K562 treated with DMSO at 1 percent for 48 hours (cell line): ENCODE results near the gene ZNF418. TPM values are rescaled to one million over a fixed set of nuclear protein-coding genes. Genes with fewer than 3 reads are reported as not detected.

ENCODE experiments used
- total RNA-seq: library from RNA; unstranded; fragments of 300-600 nt; gene quantifications from 2 replicates; pipeline ENCODE4 v1.2.3, GENCODE V29; 2022; ENCODE audit warnings: low replicate concordance; ENCODE audit errors: extremely low read depth

The ZNF418 gene
- not detected in 2 replicates for total RNA-seq

GRCh38 chr19:57934820-57935665, at the start of gene ZNF418:
Gene ZNF418, minus strand, starts transcription at chr19:57935402. Its CDS starts 1,580 bp downstream, at chr19:57933822.

GRCh38 chr19:57974434-57974833, 39.2 kb upstream of the ZNF418 start, which contains the start of gene C19orf18:
Gene C19orf18, minus strand, starts transcription at chr19:57974534. Its CDS starts 102 bp downstream, at chr19:57974432.

DNA sequence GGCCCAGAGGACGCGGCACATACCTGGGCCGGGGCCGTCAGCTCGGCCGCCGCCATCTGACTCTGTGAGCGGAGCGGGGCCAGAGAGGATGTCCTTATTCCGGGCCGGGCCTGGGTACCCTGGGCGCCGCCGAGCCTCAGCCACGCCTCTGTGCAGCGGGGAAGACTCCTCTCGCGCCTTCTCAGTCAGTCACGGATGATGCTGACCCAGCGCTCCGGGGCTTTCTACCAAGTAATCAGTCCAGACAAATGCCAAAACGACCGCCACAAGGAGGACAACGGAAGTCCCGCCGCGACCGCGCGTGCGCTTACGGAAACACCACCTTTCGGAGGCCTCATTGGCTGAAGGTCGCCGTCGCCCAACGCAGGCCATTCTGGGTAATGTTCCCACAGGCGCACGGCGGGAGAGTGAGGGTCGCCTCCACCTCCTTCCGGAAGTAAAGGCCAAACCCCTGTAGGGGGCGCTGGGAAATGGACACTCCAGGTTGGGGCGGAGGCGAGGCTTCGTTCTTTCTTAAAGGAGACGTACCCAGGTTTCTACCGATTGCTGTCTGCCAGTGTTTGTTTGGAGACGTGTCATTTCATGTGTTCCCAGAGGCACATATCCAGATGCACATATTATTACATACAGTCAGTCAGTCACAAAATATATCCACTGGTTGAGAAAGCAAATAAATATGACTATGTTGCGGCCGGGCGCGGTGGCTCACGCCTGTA, 12.4 kb upstream of the ZNF418 start, which contains the start of gene ZNF256:
Gene ZNF256 (minus strand): TSS at position 288 of the 716 bp plus-strand sequence. CDS start 232 bp downstream, at position 56.

DNA sequence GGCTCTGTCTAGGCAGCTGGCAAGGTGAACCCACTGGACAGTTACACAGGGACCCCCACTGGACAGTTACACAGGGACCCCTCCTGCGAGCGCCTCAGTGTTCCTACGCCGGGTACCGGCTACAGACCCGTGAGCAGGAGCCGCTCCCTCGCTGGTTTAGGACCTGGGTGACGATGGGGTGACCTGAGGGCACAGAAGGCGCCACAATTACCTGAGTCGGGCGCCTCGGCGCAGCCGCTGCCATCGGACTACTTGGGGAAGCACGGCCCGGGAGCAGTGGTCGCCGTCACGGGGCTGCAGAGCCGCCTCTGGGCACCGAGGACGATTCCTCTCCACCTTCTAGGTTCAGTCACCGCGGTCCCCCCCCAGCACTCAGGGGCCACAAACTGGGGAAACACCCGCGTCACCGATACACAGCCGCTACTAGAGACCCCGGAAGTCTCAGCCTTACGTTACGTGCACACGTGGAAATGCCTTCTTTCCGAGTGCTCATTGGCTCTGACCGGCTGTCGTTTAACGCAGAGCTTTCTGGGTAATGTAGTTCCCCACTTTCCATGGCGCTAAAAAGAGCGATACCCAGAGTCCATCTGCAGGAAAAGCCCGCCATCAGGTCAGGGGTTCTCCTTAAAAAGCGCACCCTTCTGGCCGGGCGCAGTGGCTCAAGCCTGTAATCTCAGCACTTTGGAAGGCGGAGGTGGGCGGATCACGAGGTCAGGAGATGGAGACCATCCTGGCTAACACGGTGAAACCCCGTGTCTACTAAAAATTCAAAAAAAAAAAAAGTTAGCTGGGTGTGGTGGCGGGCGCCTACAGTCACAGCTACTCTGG, 18.8 kb downstream of the ZNF418 start, which contains the start of gene ZNF417:
Gene ZNF417 (minus strand): TSS at position 425 of the 828 bp plus-strand sequence. CDS start 181 bp downstream, at position 244.

GRCh38 chr19:57888560-57889231, 46.5 kb downstream of the ZNF418 start, which contains the start of gene ZNF814:
Gene ZNF814, minus strand, starts transcription at chr19:57889037. Its CDS starts 235 bp downstream, at chr19:57888802.

Other genes with a start within 250 kb of the ZNF418 start
- gene ZNF154, start 226.2 kb downstream of the ZNF418 start, total RNA-seq: not detected in 2 replicates
- gene ZNF671, start 207.8 kb downstream of the ZNF418 start, total RNA-seq: not detected in 2 replicates
- not detected in 2 replicates for gene ZNF776, start 188.6 kb downstream of the ZNF418 start, total RNA-seq
- not detected in 2 replicates for gene ZNF586, start 165.7 kb downstream of the ZNF418 start, total RNA-seq
- gene ZNF552, start 120.5 kb downstream of the ZNF418 start, total RNA-seq: not detected in 2 replicates
- not detected in 2 replicates for gene ZNF587B, start 105.1 kb downstream of the ZNF418 start, total RNA-seq
- not detected in 2 replicates for gene ZNF587, start 85.5 kb downstream of the ZNF418 start, total RNA-seq
- gene ZNF814, start 46.4 kb downstream of the ZNF418 start, total RNA-seq: not detected in 2 replicates
- not detected in 2 replicates for gene ZNF417, start 18.8 kb downstream of the ZNF418 start, total RNA-seq
- gene ZNF256, start 12.3 kb upstream of the ZNF418 start, total RNA-seq: not detected in 2 replicates
- gene C19orf18, start 39.1 kb upstream of the ZNF418 start, total RNA-seq: not detected in 2 replicates
- not detected in 2 replicates for gene ZNF606, start 67.4 kb upstream of the ZNF418 start, total RNA-seq
- not detected in 2 replicates for gene ZSCAN1, start 98.6 kb upstream of the ZNF418 start, total RNA-seq
- not detected in 2 replicates for gene ZNF135, start 123.9 kb upstream of the ZNF418 start, total RNA-seq
- not detected in 2 replicates for gene ZSCAN18, start 162.8 kb upstream of the ZNF418 start, total RNA-seq
- gene ZNF329, start 215.4 kb upstream of the ZNF418 start, total RNA-seq: not detected in 2 replicates
- not detected in 2 replicates for gene ZNF274, start 247.7 kb upstream of the ZNF418 start, total RNA-seq